HepG2 (cell line): Measurements from ENCODE around the gene SERINC5.

ENCODE experiments used
- CHD2 ChIP-seq: IDR thresholded peaks from 2 replicates; pipeline ENCODE4 v1.6.1; 2011; ENCODE audit warnings: low read depth, low read length, improper control_type of control experiment
- ELF1 ChIP-seq: sonication (generic); formaldehyde crosslinking; IDR thresholded peaks from 2 replicates; pipeline ENCODE4 v1.4.0; 2020; ENCODE audit warnings: missing genetic modification reagents
- ELK4 ChIP-seq: sonication (generic); formaldehyde crosslinking; IDR thresholded peaks from 2 replicates; pipeline ENCODE4 v1.9.0; 2021; ENCODE audit warnings: missing genetic modification reagents, borderline replicate concordance
- EZH2 ChIP-seq: conservative IDR thresholded peaks from 2 replicates; pipeline ENCODE4 v1.6.1; 2012; ENCODE audit warnings: mild to moderate bottlenecking, low read depth, low read length, moderate library complexity
- HNRNPL ChIP-seq: fragments of 200-400 bp; formaldehyde crosslinking; IDR thresholded peaks from 2 replicates; pipeline ENCODE4 v1.6.1; 2017; ENCODE audit warnings: mild to moderate bottlenecking, low read depth, low read length
- NR3C1 ChIP-seq: sonication (generic); formaldehyde crosslinking; IDR thresholded peaks from 2 replicates; pipeline ENCODE4 v1.4.0; 2020; ENCODE audit warnings: missing genetic modification reagents
- POLR2AphosphoS5 ChIP-seq: IDR thresholded peaks from 2 replicates; pipeline ENCODE4 v1.6.1; 2012; ENCODE audit warnings: low read depth, low read length
- PRDM10 ChIP-seq: sonication (generic); formaldehyde crosslinking; IDR thresholded peaks from 2 replicates; pipeline ENCODE4 v1.4.0; 2020; ENCODE audit warnings: low read depth, missing genetic modification reagents

- TF ChIP-seq CHD2: no peak
- no peak for TF ChIP-seq HNRNPL
- no peak for TF ChIP-seq EZH2
- no peak for TF ChIP-seq NR3C1 (CRISPR knock-in tag)
- TF ChIP-seq PRDM10 (CRISPR knock-in tag): no peak
- no peak for TF ChIP-seq POLR2AphosphoS5
- no peak for TF ChIP-seq ELK4 (CRISPR knock-in tag)
- no peak for TF ChIP-seq ELF1
These were observed 32.3 kb upstream of the SERINC5 start for GRCh38 chr5:80288177-80288576.
